Heart right ventricle (tissue), 16 donors: ENCODE measurements around the gene CAV3. TPM values are rescaled to one million over a fixed set of nuclear protein-coding genes. Genes with fewer than 3 reads are reported as not detected.

Experiments used
- ATAC-seq, 8 donors: fragments of 200-7000 bp; cut with Tn5 transposase; one replicate each; pipeline ENCODE4 v1.9.1; 2020; ENCODE audit warnings: mild to moderate bottlenecking in 8 of 8, moderate library complexity in 8 of 8, moderate number of reproducible peaks in 1 of 8
- DNase-seq, 2 donors: peaks; one replicate each; pipeline ENCODE4 v3.0.0-alpha.2; 2020
- H3K27ac ChIP-seq, 10 donors: fragments of 200-600 bp; sonication (generic) in 2 of 10; one replicate each; pipeline versions ENCODE4 v1.5.0 to v1.8.0; 2020 to 2022; ENCODE audit warnings: mild to moderate bottlenecking in 3 of 10
- H3K27me3 ChIP-seq, 7 donors: fragments of 200-600 bp; one replicate each; pipeline ENCODE4 v1.8.0; 2021 to 2022; ENCODE audit warnings: mild to moderate bottlenecking in 2 of 7
- H3K36me3 ChIP-seq, 9 donors: fragments of 200-600 bp; sonication (generic) in 1 of 9; one replicate each; pipeline versions ENCODE4 v1.5.0 to v1.8.0; 2020 to 2022; ENCODE audit warnings: mild to moderate bottlenecking in 2 of 9
- H3K4me1 ChIP-seq, 9 donors: fragments of 200-600 bp; sonication (generic) in 1 of 9; one replicate each; pipeline versions ENCODE4 v1.5.0 to v1.8.0; 2020 to 2022; ENCODE audit warnings: mild to moderate bottlenecking in 4 of 9
- H3K4me3 ChIP-seq, 10 donors: fragments of 200-600 bp; sonication (generic) in 2 of 10; one replicate each; pipeline versions ENCODE4 v1.5.0 to v1.8.0; 2020 to 2022; ENCODE audit warnings: mild to moderate bottlenecking in 7 of 10, moderate library complexity in 2 of 10
- H3K9me3 ChIP-seq, 11 donors: fragments of 200-600 bp in 10 of 11; sonication (generic) in 2 of 11; one replicate each; pipeline versions ENCODE4 v1.5.0 to v1.8.0; 2013 to 2022; ENCODE audit warnings: mild to moderate bottlenecking in 2 of 11, control low read depth in 1 of 11, moderate library complexity in 1 of 11
- WGBS, 2 donors: extraction: QIAGEN DNeasy Blood & Tissue Kit; methylation state at CpG; one replicate each; pipeline ENCODE4 v1.1.7; 2013; ENCODE audit warnings: inconsistent platforms in 1 of 2; 5-methylcytosine and 5-hydroxymethylcytosine counted together
- intact Hi-C, 10 donors: fragments of 100-400 bp; cut with DNase I; formaldehyde crosslinking; loops; one replicate each; pipeline versions ENCODE4 v1.11.1 to v1.14.2; 2022
- polyA plus RNA-seq, 2 donors: library from polyadenylated mRNA; stranded (reverse); fragments of 200-250 nt; gene quantifications; one replicate each; pipeline ENCODE4 v1.2.3, GENCODE V29; 2013
- total RNA-seq, 10 donors: library from RNA; stranded (reverse); fragmentation: NEBNext Ultra II Directional in 3 of 10; extraction: Animal tissue kit (Norgen Biotek cat#: 25700) in 3 of 10; gene quantifications; one replicate each; pipeline versions ENCODE4 v1.2.1 to v1.2.4, GENCODE V29; 2021 to 2023
- TF ChIP-seq, protein P1 (sequence below), 9 donors: fragments of 200-600 bp; sonication (generic) in 2 of 9; IDR thresholded peaks; one replicate each; pipeline versions ENCODE4 v1.5.0 to v1.8.0; 2021 to 2022; ENCODE audit warnings: antibody characterized with exemption in 9 of 9, mild to moderate bottlenecking in 5 of 9, moderate library complexity in 1 of 9
- donor health status: Arrhythmogenic right ventricular cardiomyopathy.
- donor health status: ischemic (EF 13 %, LVEDD 7.1; RV severe dilation, severe dysfunction).
- donor health status: healthy with polysubstance abuse.
- donor health status: DM: no; HTN: yes; CAD: no.
- donor health status: DM: no; HTN: no; CAD: no.
- donor health status: ischemic (EF 25% LVEDD 6.9; RV normal size, moderate dysfunction).
- donor health status: ischemic (EF 25% LVEDD 5.7; RV mildly dilated, moderate dysfunction).
- donor health status: healthy.
- donor health status: DM: yes; HTN: yes; CAD: no.
- donor health status: Ischemic cardiomyopathy.
- donor health status: ischemic (EF 35%, LVEDD 5.7; RV mildly dilated, moderate dysfunction).
- donor health status: nonischemic (EF 11% LVEDD 7.7; RV severe dilation, severe dysfunction).
- donor health status: DM: yes; HTN: yes; CAD: no.
- donor health status: PGD.
- donor health status: ischemic (EF 29% LVEDD 5.4; RV normal size, mild dysfunction).
- donor health status: nonischemic (EF 23%, LVEDD 6.1; RV moderate dilation, normal function).

CAV3 gene
- total and polyA plus RNA-seq, 12 donors = 16.8 to 32.4 (median 23.9) TPM

DNA sequence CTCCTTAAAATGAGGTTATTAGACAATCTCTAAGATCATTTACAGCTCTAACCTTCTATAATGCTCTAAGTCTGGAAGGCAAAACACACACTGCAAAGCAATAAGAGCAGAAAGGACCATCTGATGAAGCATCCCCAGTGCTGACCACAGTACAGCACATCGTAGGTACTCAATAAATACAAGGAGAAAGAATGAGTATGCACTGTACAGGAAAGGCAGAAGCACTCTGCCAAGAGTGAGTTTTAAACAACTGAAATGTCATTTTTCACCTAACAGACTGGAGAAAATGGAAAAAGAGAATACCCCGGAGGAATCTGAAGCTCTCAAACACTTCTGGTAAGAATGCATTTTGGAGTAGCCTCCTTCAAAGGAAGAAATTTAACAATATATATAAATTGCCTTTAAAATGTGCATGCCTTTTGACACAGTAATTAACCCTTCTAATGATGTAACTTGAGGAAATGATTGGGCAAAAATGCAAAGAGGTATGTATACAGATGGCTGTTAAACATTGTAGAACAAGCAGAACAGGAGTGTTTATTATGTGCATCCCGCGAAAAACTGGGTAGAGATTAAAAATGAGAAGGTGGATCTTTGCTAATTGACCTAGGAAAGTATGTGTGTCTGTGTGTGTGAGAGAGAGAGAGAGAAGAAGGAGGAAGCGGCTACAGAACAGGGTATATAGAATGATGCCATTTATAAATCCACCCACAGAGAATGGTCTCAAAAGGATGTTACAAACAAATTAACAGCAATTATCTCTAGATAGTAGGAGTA lies 43.8 kb downstream of the CAV3 start:
- ATAC-seq = no peak
- WGBS, 2 donors = 86 to 88% methylated on average over 5 of the region's 5 CpGs
- DNase-seq = no peak
- Histone ChIP-seq H3K27me3 (peaks cover 0 to 28% (median 6%) of the 10 kb centered on the region in 7 donors), H3K27ac (no peak overlapping the region), H3K36me3 (no peaks in the 10 kb centered on the region), H3K4me1 (no peaks in the 10 kb centered on the region), H3K4me3 (no peak overlapping the region), H3K9me3 (no peaks in the 10 kb centered on the region)
- intact Hi-C loops = no loop called here
- TF ChIP-seq, protein P1, sequence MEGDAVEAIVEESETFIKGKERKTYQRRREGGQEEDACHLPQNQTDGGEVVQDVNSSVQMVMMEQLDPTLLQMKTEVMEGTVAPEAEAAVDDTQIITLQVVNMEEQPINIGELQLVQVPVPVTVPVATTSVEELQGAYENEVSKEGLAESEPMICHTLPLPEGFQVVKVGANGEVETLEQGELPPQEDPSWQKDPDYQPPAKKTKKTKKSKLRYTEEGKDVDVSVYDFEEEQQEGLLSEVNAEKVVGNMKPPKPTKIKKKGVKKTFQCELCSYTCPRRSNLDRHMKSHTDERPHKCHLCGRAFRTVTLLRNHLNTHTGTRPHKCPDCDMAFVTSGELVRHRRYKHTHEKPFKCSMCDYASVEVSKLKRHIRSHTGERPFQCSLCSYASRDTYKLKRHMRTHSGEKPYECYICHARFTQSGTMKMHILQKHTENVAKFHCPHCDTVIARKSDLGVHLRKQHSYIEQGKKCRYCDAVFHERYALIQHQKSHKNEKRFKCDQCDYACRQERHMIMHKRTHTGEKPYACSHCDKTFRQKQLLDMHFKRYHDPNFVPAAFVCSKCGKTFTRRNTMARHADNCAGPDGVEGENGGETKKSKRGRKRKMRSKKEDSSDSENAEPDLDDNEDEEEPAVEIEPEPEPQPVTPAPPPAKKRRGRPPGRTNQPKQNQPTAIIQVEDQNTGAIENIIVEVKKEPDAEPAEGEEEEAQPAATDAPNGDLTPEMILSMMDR (IDR thresholded peaks at IDR 0.05) = no peak

DNA sequence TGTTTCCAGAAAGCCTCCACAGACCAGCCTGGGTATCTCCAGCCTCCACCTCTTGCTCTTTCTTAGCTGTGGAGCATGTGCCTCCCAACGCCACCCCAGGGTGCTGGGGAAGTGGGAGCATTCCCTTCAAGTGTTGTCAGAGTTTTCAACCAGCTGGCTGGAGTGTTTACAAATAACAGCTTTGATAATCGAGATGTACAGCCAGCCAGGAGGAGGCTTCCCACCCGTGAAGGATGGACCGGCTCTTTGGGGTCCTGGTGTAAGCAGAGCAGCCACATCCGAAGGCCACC lies 44.3 kb downstream of the CAV3 start:
- Histone ChIP-seq H3K4me1 (no peaks in the 10 kb centered on the region), H3K27me3 (peaks cover 0 to 27% (median 6%) of the 10 kb centered on the region in 7 donors), H3K4me3 (no peak overlapping the region), H3K9me3 (no peaks in the 10 kb centered on the region), H3K27ac (no peak overlapping the region), H3K36me3 (no peaks in the 10 kb centered on the region)
- DNase-seq (no peak), ATAC-seq (no peak)
- TF ChIP-seq, protein P1 (IDR thresholded peaks at IDR 0.05) = no peak
- intact Hi-C loops = no loop called here
- 79 to 81% methylated on average over 5 of the region's 5 CpGs for WGBS, 2 donors

DNA sequence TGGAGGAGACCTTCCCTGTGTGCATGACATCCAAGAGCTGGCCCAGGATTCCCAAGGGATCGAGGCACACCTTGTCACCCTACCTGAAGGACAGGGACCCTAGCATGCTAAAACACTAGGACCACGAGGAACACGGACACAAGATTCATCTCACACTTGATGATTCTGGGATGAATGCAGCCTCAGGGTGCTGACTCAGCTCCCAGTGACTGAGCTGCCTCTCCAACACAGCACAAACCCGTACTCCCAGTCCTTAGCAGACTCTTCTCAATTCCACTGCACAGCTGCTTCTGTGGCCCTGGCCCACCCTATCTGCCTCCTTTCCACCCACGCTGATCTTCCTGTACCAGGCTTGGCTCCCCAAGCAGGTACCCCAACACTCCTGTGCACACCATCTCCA lies 44.9 kb downstream of the CAV3 start:
- TF ChIP-seq, protein P1 (IDR thresholded peaks at IDR 0.05) = no peak
- H3K4me1 ChIP-seq = no peaks in the 10 kb centered on the region
- intact Hi-C loops = no loop called here
- no peak for ATAC-seq
- peaks cover 0 to 27% (median 6%) of the 10 kb centered on the region in 7 donors for H3K27me3 ChIP-seq
- H3K4me3 ChIP-seq = no peak overlapping the region
- H3K36me3 ChIP-seq = no peaks in the 10 kb centered on the region
- H3K27ac ChIP-seq = no peak overlapping the region
- 88 to 90% methylated on average over 5 of the region's 5 CpGs for WGBS, 2 donors
- no peak for DNase-seq
- H3K9me3 ChIP-seq = no peaks in the 10 kb centered on the region

DNA sequence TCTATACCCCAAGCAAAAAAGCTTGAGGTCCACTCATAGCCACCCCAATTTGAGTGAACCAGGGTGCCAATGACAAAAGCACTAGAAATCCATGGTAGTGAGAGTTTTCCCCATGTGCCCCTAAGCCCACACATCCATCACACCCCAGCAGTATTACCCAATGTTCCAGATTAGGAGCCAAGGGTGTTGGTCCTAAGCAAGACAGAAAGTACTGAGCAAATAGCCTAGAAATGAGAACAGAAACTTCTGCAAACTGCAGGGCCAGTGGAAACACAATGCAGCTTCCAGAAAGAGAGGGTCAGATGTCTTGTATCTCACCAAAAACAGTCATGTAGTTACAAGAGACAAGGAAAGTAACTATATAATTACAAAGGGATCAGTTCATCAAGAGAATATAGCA lies 46.7 kb downstream of the CAV3 start:
- Histone ChIP-seq H3K27me3 (peaks cover 0 to 21% (median 6%) of the 10 kb centered on the region in 7 donors), H3K4me3 (no peak overlapping the region), H3K9me3 (no peaks in the 10 kb centered on the region), H3K36me3 (no peaks in the 10 kb centered on the region), H3K27ac (no peak overlapping the region), H3K4me1 (no peaks in the 10 kb centered on the region)
- ATAC-seq (no peak), DNase-seq (no peak)
- intact Hi-C loops = no loop called here
- TF ChIP-seq, protein P1 (IDR thresholded peaks at IDR 0.05) = no peak
